BE2C (cell line): ENCODE results near the gene ACOX1.
A peak's percentile ranks its signal among the peaks of the same experiment; 100 is the strongest.

Experiments
- DNase-seq: peaks from one replicate; pipeline ENCODE4 v3.0.0-alpha.2; 2020
- H3K27me3 ChIP-seq: fragments of 250-450 bp; sonication (Bioruptor Pico); 2 replicates; pipeline ENCODE4 v1.5.1; 2020; ENCODE audit warnings: mild to moderate bottlenecking
- H3K36me3 ChIP-seq: fragments of 250-450 bp; sonication (Bioruptor Pico); 2 replicates; pipeline ENCODE4 v1.5.1; 2020; ENCODE audit warnings: mild to moderate bottlenecking
- H3K4me1 ChIP-seq: fragments of 250-450 bp; sonication (Bioruptor Pico); 2 replicates; pipeline ENCODE4 v1.5.1; 2020
- H3K4me3 ChIP-seq: 2 replicates; pipeline ENCODE4 v1.5.1; 2011; ENCODE audit warnings: low read depth, low read length
- H3K9me3 ChIP-seq: fragments of 250-450 bp; sonication (Bioruptor Pico); 2 replicates; pipeline ENCODE4 v1.5.1; 2020
- CTCF ChIP-seq: IDR thresholded peaks from 2 replicates; pipeline ENCODE4 v1.5.1; 2012; ENCODE audit warnings: mild to moderate bottlenecking, low read depth, low read length

ACOX1 gene

DNA sequence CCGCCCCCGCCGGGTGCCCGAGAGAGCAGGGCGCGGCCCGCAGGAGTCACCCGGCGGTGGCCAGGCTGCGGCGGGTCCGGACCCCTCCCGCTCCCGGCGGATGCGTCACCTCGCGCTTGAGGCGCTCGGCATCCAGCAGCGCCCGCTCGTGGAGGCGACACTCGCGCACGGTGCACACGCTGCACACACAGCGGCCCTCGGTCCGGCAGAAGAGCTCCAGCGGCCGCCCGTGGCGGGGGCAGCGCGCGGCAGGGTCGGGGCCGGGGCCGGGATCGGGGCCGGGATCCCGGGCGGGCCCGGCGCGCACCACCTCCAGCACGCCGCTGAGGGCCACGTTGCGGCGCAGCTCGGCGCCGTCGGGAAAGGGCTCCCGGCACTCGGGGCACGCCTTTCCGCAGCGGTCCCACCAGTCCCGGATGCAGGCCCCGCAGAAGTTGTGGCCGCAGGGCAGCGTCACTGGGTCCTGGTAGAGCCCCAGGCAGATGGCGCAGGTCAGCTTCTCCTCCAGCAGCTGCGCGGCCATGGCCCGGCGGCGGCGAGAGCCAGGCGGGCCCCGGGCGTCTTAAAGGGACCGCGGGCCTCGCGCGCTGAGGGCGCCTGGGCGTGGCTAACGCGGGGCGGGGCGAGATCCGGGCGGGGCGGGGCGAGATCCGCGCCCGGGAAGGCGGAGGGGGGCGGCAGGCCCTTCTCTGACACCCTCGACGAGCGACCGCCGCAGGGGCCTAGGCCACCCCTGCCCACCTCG, 82.4 kb downstream of the ACOX1 start, which contains the start of gene TRIM65:
TRIM65 (minus strand) TSS at position 537 of the 745 bp plus-strand sequence; CDS start at position 523, 14 bp downstream.
- no peaks in the 10 kb centered on the region for H3K27me3 ChIP-seq
- DNase-seq = peak; percentile 88
- TF ChIP-seq CTCF = peak; percentile 11; the same call in 1 of the 2 replicates
- no peaks in the 10 kb centered on the region for H3K9me3 ChIP-seq
- H3K4me3 ChIP-seq = peak within 1 kb of the TSS; percentile 70
- H3K36me3 ChIP-seq = peaks cover 49% of the 10 kb centered on the region
- peaks cover 9% of the 10 kb centered on the region; the same call in 1 of the 2 replicates for H3K4me1 ChIP-seq

DNA sequence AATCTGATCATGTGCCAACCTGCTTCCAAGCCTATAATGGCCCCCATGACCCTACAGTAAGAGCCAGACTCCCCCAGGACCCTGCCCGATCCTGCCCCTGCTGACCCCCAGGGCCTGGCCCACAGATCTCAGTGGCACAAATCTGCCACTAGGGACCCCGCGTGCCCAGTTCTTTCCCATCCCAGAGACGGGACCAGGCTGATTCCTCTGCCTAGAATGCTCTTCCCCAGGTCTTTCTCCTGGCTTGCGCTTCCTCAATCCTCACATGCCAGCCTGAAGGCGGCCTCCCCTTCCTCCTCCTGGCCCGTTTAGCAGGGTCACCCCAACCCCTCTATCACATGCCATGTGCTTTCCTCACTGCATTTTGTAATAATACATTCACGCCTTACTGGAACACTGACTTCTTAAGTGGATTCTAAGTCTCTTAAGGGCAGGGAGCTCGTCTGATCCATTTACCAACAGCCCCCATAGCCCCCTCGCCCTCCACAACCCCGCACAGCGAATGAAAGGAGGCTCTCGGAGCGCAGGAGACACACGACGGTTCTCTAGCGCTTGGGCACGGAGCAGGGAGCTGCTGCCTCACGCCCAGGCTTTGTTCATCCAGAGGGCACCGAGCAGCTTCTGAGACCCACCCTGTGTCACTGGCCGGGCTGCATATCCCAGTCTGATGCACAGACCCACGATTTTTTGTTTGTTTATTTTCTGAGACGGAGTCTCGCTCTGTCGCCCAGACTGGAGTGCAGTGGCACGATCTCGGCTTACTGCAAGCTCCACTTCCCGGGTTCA, 83.4 kb downstream of the ACOX1 start:
- Histone ChIP-seq H3K4me3 (peak overlapping the region; percentile 70), H3K9me3 (no peaks in the 10 kb centered on the region), H3K27me3 (no peaks in the 10 kb centered on the region), H3K36me3 (peaks cover 48% of the 10 kb centered on the region), H3K4me1 (peaks cover 9% of the 10 kb centered on the region; the same call in 1 of the 2 replicates)
- peak; percentile 55 for DNase-seq
- TF ChIP-seq CTCF = peak; percentile 45

- H3K4me1 ChIP-seq = peaks cover 9% of the 10 kb centered on the region; the same call in 1 of the 2 replicates
- no peak overlapping the region for H3K4me3 ChIP-seq
- H3K27me3 ChIP-seq = no peaks in the 10 kb centered on the region
- no peaks in the 10 kb centered on the region for H3K9me3 ChIP-seq
- TF ChIP-seq CTCF = no peak
- peaks cover 38% of the 10 kb centered on the region for H3K36me3 ChIP-seq
- DNase-seq = no peak
Observed at GRCh38 chr17:75894049-75894733, 84.8 kb downstream of the ACOX1 start.

- peaks cover 9% of the 10 kb centered on the region; the same call in 1 of the 2 replicates for H3K4me1 ChIP-seq
- H3K4me3 ChIP-seq = no peak overlapping the region
- H3K27me3 ChIP-seq = no peaks in the 10 kb centered on the region
- peaks cover 31% of the 10 kb centered on the region for H3K36me3 ChIP-seq
- no peaks in the 10 kb centered on the region for H3K9me3 ChIP-seq
- DNase-seq = no peak
- no peak for TF ChIP-seq CTCF
Observed at GRCh38 chr17:75893305-75894048, 85.5 kb downstream of the ACOX1 start.

DNA sequence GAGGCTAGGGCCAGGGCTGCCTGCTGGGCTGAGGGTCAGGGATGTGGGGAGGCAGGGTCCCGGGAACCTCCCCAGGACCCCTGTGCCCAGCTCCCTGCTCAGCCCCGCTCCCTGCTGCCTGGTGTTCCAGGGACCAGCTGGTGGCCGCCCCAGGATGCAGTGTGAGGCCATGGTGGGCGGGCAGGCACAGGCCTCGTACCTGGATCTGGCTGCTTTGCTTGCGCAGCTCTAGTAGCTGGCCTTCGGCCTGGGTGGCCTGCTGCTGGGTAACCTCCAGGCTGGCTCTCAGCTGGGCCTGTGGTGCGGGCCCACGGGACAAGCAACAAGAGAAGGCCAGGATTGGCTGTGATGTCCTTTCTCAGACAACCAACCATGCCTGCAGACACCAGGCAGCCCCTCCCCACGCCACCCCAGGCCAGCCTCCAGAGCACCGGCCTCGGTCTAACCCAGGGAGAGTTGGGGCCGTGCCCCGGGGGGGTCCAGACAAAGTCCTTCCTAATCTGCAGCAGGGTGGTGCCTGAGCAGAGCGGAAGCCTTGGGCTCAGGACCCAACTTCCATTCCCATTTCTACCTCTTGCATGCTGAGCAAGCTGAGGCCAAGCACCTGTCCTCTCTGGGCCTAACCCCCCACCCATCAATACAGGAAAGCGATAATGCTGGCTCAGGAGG, 86.3 kb downstream of the ACOX1 start:
- no peaks in the 10 kb centered on the region for H3K27me3 ChIP-seq
- H3K36me3 ChIP-seq = peaks cover 25% of the 10 kb centered on the region
- no peak for TF ChIP-seq CTCF
- H3K9me3 ChIP-seq = no peaks in the 10 kb centered on the region
- no peak for DNase-seq
- H3K4me3 ChIP-seq = no peak overlapping the region
- H3K4me1 ChIP-seq = peaks cover 9% of the 10 kb centered on the region; the same call in 1 of the 2 replicates
